NCI-H510A treated with DMSO at 0.1 percent for 48 hours (cell line): Measurements from ENCODE around the gene KCNQ1OT1.

ENCODE experiments used
- DNase-seq: peaks from one replicate; lab custom pipeline; 2025; lab: John Stamatoyannopoulos, UW

The KCNQ1OT1 gene

DNA sequence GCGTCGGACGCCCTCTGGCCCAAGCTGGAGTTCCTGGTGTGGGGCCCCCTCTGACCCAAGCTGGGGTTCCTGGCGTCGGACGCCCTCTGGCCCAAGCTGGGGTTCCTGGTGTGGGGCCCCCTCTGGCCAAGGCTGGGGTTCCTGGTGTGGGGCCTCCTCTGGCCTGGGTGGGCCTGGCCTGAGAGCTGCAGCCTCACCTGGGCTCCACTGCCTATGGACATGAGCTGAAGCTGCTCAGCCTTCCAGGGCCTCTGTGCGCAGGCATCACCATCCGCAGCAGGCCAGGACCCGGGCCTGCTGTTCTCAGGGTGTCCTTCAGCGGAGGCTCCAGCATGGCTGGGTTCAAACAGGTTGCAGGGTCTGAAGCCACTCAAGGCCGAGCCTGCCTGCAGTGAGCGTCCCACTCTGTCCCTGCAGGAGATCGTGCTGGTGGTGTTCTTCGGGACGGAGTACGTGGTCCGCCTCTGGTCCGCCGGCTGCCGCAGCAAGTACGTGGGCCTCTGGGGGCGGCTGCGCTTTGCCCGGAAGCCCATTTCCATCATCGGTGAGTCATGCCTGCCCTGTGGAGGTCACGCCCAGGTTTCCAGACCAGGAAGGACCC is 129.5 kb downstream of the KCNQ1OT1 start:
- DNase-seq = no peak

DNA sequence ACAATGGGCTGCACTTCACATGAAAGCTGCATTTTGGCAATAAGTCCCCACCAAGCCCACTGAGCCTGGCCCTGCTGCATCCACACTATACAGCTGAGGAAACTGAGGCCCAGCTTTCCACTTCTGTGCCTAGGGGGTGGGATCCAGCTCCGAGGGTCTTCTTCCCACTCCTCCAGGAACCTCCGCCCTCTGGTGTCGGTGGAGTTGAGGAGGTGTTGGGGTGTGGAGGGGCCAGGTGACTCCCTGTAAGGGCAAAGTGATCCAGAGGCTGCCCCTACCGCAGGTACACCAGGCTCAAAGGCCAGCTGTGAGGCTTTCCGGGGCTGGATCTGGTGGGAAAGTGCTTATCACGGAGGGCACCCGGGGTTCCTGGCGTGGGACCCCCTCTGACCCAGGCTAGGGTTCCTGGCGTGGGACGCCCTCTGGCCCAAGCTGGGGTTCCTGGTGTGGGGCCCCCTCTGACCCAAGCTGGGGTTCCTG is 130.0 kb downstream of the KCNQ1OT1 start:
- DNase-seq = no peak

DNA sequence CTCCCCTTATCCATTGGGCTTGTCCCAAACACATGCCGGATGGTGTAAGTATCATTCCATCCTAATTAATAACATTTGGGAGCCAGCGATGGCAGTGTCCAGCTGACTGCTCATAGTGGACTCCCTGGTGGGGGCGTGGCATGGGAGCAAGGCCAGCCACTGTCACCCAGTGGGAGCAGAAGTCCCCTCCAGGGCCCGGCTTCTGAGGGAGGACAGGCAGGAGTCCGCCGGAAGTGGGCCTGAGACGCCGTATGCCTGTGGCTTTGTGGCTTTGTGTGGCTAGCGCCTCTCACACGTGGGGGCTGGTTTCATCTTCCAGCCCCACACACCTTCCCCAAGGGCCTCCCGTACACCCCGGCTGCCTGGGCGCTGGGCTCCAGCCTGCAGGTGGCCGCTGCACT is 130.5 kb downstream of the KCNQ1OT1 start:
- no peak for DNase-seq

DNA sequence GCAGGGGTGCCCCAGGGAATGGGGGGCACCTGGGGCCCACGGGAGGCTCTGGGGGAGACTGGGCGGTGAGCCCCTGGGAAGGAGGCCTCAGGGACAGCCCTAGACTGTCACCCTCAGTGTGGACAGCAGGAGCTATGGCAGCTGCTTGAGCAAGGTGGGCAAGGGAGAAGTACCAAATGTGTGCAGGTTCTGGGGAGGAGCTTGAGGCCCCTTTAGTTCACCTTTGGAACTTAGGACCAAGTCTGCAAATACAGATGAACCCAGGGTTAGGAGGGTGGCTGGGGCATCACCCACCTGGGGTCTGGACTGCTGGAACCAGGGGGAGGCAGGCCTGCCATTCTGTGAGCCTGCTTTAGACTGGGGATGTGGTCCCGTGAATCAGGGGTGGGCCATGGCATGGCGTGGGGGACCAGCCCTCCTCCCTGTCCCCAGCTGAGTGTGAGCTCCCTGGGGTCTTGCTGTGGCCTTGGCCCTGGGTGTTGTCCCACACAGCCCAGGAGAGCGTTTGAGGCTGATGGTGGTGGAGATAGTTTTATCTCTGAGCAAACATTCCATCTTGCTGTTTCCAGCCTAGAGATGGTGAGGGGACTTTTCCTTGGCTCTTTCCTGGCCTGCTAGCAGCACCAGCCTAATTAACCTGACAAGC is 132.6 kb downstream of the KCNQ1OT1 start:
- DNase-seq = no peak

DNA sequence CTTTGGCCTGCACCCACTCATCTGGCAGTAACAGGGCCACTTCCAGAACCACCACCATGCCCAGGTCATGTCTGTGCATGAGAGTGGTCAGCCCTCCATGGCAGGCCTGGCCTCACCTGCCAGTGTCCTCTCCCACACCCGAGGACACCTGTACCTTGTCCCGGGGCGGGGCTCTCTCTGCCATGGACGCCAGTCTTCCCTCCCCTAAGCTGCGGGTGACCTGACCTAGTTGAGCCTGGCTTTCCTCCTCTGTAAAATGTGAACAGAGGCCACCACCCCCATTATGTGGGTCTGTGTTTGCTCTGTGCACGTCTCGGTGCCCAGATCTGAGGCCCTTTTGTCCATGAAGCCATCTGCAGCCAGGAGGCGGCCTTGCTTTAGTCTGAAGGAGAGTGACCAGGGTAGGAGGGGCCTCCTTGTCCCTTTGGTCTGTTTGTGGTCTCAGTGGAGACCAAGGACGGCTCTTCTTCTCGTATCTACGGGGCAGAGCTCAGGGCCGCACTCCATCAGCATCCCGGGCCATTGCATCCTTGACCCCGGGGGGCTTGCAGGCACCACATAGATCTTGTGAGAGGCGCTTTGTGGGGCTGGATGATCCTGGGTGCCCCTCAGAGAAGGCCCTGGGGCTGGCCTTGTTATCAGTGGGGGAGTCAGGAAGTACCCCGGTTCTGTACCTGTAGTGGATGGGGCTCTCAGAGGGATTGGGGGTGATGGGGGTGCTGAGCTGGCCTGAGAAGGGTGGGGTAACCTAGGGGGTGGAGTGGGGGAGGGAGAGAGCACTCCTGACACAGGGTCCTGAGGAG is 133.4 kb downstream of the KCNQ1OT1 start:
- no peak for DNase-seq

DNA sequence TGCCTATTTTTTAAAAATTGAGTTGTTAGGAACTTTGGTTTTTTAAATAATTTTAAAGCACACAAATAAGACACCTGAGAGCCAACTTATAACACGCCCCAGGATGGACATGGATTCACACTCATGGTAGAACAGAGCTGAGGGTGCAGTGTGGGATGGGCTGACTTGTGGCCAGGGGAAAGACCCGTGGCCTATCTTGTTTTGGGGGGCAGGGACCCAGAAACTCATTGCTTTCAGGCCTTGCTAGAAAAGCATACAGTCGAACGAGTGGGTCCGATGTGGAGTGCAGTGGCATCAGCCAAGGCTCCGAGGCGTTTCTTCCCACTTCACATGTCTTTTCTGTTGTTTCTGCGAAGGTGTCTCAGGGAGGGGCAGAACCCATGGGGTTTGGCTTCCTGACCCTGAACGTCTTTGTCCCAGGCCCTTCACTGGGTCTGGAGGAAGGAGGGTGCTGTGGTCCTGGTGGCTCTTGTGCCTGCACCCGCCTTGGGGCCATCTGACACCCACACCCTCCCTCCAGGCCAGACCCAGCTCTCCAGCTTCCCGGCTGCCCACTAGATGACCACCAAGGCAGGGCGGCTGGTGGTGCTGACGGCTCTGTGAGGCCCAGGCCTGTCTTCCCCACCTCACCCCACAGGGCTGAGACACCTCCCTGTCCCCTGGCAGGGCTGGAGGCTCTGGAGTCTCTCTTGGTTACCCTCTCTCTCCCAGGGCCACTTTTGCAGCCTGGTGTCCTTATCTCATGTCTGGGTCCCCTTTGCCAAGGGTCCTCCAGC is 134.2 kb downstream of the KCNQ1OT1 start:
- DNase-seq = no peak

DNA sequence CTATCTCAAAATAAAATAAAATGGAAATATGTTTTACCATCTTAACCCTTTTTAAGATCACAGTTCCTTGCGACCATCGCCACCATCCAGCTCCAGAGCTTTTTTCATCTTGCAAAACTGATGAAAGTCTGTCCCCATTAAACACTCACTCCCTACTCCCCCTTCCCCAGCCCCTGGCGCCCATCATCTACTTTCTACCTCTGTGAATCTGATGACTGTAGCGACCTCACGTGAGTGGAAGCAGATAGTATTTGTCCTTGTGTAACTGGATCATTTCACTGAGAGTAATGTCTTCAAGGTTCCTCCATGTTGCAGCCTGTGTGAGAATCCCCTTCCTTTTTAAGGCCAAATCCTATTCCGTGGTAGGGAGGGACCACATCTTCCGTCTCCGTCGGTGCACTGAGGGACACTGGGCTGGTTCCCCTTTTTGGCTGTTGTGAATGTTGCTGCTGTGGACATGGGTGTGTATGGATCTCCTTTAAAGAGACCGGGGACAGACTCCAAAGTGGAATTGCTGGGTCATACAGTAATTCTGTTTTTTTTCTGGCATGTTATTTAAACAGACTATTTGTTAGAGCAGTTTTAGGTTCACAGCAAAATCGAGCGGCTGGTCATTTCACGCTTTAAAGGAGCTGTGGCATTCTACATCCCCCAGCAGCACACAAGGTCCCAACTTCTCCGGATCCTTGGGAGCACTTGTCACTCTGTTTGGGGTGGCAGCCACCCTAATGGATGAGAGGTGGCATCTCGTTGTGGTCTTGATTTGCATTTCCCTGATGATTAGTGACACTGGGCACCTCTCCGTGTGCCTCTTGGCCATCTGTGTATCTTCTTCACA is 135.0 kb downstream of the KCNQ1OT1 start:
- no peak for DNase-seq

DNA sequence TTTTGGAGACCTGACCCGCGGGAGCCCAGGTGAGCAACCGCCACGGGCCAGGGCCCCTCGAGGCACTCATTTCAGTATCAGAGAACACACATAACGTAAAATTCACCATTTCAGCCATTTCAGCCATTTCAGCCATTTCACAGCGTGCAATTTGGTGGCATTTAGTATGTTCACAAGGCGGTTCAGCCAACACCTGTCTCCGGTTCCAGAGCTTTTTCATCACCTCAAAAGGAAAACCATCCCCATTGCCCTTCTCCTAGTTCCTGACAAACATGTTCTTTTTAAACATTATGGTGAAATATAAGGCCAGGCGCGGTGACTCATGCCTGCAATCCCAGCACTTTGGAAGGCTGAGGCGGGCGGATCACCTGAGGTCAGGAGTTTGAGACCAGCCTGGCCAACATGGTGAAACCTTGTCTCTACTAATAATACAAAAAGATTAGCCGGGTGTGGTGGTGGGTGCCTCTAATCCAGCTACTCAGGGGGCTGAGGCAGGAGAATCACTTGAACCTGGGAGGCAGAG is 135.7 kb downstream of the KCNQ1OT1 start:
- no peak for DNase-seq

DNA sequence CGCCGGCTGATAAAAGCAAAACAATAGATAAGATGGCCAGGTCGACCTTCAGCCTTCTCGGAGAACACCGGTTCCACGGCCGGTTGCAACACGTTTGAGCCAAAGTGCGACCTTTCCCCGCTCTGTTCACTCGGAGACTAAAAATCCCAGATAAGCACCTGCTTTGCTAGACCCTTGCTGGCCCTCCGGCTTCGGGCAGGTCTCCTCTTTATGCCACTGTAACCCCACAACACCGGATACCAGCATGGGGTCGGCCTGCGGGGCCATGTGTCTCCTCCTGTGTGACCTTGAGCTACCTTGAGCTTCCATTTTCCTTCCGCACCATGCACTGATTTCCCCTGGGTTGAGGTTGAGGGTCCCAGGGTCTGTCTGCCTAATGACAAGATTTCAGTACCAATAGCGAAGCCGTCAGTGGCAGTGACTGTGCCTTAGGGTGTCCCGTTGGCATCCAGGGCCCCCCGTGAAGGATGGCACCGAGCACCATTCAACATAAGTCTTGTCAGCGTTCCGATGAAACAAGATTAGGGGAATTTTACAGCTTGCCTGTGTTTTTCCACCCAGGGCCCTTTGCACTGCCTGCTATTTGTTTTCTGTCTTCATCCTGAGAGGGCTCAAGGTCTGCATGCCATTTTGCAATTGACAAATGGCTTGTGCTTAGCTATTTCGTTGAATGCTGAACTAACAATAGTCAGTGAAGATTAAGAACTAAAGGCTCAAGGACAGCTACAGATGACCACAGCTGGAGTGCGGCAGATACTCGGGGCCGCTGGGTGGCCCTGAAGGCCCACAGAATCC is 136.4 kb downstream of the KCNQ1OT1 start:
- DNase-seq = no peak

DNA sequence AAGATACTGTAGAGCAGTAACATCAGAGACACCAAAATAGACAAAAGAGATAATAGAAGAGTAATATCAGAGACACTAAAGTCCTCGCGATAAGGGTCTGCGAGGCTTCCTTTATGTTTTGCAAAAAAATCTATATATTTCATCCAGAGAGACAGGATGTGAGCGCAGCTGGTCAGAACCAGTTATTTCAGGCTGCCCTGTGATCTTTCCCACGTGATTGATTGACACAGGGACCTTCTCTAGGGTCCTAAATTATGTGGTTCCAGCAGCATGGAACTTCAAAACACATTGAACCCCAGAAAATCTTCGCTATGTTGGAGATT is 136.9 kb downstream of the KCNQ1OT1 start:
- no peak for DNase-seq

DNA sequence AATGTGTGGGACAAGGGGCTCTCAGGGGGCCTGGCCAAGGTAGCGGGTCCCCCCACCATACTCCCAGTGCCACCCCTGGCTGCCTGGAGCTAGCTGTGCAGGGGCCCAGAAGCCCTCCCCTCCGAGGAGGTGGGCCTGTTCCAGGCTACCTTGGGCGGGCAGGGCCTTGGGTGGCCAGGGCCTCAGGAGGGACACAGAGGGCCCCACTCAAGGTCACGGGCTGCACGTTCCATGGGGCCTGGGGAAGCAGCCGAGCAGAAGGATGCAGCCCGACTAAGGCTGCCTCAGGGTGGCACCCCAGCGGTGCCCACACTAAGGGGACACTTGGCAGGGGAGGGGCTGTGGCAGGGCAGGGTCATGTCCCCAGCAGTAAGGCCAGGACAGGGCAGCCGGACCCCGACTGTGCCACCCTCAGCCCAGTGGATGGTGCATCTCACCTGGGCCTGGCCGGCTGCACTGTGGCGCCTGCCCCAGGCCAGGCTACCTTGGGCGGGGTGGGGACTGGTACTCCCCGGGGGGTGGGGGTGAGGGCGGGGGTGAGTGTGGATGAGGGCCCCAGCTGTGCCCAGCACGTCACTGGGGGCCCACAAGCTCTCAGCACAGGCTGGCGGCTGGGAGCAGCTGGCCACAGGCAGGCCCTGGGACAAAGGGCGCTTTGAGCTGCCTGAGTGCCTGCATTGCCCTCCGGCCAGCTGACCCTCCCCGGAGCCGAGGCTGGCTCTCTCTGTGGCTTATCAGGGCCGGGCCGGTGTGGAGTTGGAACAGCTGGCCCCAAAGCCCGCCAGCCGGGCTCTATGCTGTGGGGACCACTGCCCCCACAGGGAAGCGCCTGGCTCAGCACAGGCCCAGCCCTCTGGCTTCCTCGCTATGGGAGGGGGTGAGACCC is 137.9 kb downstream of the KCNQ1OT1 start:
- no peak for DNase-seq

DNA sequence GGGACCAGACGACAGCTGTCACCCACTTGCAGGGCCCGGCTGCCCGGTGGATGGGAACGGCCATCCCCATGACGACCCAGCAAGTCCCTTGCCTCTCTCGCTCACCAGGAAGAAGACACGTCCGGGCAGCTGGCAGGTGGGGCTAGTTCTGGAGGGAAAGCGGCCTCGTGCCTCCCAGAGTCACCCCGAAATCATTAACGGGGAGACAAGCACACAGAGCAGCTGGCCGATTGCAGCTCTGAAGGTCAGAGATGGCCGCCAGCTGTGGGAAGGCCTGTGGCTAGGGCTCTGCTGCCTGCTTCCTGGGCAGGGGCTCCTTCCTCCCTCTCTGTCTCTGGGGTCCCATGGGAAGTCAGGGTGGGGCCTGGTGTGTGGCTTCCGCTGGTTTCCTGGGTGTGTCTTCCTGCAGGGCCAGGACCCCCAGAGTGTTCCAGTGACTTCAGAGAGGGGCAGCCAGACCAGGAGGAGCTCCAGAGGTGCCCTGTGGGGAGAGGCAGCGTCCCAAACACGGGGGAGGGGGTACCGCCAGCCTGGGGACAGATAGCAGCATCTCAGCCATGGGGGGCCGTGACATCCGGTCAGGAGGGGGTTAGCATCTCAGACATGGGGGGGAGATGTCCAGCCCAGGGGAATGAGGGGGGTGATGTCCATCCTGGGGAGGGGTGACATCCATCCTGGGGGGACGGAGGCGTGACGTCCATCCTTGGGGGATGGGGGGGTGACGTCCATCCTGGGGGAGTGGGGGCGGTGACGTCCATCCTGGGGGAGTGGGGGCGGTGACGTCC is 140.1 kb downstream of the KCNQ1OT1 start:
- no peak for DNase-seq

DNA sequence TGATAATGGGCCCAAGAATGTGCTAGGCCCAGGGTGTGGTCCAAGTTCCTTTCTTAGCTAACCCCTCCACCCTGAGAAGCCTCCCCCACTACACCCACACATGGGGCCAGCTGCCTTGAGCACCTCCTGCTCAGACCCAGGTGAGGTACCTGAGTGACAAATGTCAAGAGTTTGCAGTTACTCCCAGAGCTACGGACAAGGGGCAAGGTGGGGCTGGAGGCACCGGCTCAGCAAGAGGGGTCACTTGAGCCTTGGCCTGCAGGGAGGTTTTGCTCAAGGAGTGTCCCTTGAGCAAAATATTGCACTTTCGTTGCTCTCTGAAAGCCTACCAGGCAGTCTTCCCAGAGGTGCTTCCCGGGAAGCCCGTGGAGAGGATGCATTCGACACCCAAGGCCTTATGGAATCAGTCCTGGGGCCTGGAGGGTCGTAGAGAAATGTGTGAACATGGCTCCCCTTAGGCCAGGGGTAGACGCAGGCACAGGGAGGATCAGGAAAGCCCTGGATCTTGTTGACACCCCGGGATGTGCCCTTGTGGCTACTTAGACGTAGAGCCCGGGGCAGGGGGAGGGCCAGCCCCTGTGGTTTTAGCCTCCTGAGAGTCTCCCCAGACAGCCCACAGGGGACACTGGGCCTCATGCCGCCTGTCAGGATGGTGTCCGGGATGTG is 140.8 kb downstream of the KCNQ1OT1 start:
- no peak for DNase-seq

DNA sequence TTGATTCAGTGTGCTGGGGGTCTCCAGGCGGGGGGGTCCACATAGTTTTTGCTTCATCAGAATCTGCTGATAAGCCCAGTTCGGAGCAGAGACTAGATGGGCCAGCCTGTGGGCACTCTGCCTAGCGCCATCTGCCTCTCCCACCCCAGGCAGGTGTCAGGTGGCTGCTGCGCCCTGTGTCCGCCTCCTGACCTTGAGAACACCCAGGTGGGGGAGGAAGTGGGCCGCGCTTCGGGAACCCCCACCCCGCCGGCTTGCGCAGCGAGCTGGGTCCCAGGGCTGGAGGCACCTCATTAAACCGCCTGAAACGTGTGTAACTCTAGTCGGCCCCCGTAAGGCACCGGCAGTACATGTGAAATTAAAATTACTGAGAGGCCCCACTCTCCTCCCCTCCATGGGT is 141.4 kb downstream of the KCNQ1OT1 start:
- DNase-seq = no peak
